Fibroblast of skin of abdomen (primary cell): ENCODE measurements around the gene EBPL.
A peak's percentile ranks its signal among the peaks of the same experiment; 100 is the strongest.
"Not testable (repeated sequence)": the region's sequence is repeated elsewhere in the genome, so short reads cannot be mapped to it uniquely, and the experiment has no call there.

Source experiments
- DNase-seq: peaks from one replicate; pipeline ENCODE4 v3.0.0-alpha.2; 2013

The EBPL gene

DNA sequence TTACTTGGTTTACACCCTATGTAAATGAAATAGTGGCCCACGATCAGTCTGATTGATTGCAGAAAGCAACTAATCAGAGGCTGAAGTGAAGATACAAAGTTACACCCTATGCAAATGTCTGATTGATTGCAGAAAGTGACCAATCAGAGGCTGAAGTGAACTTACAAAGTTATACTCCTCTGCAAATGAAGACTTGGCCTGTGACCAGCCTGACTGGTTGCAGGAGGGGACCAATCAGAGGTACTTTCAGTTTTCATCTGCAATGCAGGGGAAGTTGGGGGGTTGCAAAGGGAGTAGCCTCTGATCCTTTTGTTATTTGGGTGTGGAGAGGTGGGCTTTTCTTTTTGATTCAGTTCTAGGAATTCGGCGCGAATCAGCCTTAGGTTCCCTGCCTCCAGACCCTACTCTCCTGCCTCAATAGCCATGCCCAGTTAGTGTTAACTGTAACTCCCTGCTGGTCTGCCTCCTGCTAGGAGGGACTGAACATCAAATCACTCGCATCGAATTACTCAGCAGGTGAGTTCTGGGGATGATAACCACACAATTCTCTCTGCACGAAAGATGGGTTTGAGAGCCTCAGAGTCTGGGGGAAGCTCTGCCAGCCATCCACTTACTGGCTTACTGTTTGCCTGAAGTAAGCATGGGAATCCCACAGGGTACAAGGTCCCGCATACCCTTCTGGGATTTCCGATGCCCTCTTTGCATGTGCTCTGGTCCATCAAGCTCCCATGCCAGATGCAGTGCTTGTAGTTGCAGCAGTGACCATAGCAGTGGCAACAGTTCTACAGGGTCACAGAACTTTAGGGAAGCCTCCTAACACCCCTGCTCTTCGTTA, 55.5 kb downstream of the EBPL start:
- DNase-seq, result peak; percentile 67

DNA sequence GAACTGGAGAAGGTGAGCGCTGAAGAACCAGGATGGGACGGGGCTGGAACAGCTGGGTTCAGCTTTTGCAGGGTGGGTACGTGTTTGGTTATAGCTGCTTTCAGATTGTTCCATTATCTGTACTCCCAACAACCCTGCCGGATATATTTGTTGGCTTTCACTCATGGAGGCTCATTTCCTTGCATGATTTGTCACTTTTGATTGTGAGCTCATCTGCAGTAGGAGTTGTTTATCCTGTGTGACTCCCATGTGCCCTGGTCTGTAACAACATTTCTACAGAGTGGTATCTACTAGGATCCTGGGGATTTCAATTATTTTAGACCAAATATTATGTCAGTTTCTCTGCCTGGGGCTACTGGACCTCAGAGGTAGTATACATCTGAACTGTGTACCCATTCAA, 57.6 kb downstream of the EBPL start:
- DNase-seq, result no peak

DNA sequence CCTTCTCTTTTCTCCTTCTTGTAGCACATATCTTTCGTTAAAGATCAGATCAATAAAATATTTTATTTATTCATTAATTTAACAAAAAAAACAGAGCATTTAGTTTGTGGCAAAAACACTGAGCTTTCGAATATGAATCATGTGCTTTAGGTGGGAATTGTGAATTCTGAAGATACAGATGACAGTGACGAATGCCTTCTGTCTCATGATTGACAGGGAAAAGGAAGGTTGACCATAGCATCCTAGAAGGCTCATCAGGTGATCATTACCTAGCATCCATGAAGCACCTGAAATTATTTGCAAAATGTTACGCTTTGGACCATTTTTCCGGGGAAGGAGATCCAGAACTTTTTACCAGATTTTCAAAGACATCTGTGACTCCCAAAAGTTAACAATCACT, 59.1 kb downstream of the EBPL start:
- no peak for DNase-seq

DNA sequence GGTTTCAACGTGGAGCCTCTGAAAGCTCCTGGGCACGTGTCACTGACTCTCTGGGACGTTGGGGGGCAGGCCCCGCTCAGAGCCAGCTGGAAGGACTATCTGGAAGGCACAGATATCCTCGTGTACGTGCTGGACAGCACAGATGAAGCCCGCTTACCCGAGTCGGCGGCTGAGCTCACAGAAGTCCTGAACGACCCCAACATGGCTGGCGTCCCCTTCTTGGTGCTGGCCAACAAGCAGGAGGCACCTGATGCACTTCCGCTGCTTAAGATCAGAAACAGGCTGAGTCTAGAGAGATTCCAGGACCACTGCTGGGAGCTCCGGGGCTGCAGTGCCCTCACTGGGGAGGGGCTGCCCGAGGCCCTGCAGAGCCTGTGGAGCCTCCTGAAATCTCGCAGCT, 60.7 kb downstream of the EBPL start:
- no peak for DNase-seq

DNA sequence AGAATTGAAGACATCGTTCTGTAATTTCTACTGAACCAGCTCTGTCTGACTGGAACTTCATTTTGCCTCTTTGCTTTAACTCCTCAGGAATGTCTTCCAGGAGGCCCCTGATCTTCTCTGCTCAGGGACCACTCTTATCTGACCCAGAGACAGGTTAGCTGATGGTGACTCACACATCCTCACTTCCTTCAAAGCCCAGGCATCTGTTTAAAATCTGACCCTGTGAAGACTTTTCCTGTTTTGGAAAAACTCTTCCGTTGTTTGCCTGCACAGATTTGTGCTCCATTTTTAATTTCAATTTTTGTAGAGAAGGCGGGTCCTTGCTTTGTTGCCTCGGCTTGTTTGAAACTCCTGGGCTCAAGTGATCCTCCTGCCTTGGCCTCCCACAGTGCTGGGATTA, 61.3 kb downstream of the EBPL start:
- DNase-seq, result no peak

DNA sequence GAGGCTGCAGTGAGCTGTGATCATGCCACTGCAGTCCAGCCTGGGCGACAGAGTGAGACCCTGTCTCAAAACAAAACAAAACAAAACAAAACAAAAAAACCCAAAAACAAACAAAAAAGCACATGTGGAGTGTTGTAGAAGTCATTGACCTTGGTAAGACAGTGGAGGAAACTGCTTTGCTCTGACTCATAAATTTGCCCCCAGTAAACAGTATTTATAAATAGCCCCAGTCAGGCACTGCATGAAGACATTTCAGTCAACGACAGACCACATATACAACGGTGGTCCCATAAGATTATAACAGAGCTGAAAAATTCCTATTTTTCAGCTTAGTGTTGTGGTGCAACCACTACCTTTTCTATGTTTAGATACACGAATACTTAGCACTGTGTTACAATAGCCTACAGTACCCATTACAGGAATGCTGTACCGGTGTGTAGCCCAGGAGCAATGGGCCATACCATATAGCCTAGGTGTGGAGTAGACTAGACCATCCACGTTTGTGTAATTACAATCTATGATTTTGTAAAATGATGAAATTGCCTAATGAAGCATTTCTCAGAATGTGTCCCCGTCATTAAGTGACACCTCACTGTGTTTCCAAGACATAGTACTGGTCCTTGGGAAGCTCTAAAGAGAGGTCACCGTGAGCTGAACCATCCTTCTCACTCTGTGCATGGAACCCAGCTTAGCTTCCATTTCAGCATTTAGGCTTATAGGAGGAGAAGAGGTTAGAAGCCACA, 61.9 kb downstream of the EBPL start:
- no peak for DNase-seq

DNA sequence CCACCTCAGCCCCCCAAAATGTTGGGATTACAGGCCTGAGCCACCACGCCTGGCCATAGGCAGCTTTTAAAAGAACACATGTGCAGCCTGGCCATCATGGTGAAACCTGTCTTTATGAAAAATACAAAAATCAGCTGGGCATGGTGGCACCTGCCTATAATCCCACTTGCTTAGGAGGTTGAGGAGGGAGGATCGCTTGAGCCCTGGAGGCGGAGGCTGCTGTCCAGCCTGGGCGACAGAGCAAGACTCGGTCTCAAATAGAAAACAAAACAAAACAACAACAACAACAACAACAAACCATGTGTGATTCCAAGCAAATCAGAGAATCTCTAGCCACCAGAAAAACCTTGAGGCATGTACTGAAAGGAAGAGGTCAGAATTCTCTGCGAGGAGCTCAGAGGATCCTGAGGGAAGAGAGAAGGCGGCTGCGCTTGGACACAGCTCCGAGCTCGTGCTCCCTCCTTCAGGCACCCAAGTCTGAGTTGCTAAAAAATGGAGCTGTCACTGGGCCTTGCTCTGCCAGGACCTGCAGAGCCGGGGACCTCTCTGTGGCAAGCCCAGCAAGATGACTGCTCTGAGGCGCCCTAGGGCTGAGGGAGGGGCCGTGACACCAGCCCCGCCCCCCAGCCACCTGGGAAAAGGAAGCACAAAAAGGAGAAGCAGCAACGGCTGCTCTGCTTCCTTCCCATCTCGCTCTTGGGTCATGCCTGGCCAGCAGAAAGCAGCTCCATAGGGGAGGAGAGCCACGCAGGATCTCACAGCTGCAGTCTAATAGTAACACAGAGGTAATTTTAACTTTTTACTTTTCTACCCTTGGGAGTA, 63.2 kb downstream of the EBPL start, which contains the start of gene ARL11:
Gene ARL11, plus strand, starts transcription at position 677 of the 822 bp plus-strand sequence. CDS start 1,941 bp downstream, outside the sequence.
- no peak for DNase-seq

DNA sequence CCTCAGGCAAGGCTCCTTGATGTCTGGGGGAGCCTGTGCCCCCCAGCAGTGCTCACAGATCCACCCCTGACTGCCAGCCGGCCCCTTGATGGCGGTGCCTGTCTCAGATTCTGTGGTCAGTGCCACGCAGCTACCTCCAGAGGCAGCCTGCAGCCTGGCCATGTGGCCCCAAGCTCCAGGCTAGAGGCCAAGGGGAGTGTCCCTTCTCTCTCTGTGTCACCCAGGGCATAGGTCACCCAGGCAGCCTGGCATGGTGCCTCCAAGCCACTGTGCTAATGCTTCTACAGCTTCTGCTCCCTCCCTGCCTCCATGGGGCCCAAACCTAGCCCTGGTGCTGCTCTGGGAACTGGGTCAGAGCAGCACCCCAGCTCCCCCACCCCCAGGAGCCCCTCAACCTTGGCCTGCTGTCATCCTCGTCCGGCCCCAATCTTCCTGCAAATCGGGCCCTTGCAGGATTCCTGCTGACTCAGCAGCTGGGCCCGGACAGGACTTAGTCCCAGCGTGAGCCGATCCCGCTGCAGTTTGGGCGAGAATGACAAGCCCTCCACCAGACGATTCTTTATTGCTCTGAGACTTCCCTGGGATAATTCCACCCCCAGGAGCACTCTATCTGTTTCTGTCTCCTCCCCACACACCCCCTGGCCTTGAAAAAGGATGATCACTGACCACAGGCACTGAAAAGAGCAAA, 65.8 kb downstream of the EBPL start:
- no peak for DNase-seq

DNA sequence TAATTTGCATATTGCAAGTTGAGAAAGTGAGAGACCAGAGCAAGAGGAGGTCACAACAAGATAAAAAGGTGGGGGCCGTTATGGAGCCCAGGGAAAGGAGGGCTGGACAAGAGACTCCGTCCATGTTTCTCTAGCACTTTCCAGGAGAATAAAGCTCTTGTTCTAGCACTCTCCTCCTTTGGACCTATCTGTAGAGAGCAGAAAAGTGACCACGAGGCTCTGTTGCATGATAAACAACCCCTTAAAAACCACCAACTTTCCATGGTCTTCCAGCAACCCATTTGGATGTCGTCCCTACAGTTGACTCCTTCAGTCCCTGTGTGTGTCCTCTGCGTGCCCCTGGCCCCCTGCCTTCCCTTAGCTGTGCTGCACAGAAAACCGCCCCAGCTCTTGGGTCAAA, 67.1 kb downstream of the EBPL start:
- no peak for DNase-seq

DNA sequence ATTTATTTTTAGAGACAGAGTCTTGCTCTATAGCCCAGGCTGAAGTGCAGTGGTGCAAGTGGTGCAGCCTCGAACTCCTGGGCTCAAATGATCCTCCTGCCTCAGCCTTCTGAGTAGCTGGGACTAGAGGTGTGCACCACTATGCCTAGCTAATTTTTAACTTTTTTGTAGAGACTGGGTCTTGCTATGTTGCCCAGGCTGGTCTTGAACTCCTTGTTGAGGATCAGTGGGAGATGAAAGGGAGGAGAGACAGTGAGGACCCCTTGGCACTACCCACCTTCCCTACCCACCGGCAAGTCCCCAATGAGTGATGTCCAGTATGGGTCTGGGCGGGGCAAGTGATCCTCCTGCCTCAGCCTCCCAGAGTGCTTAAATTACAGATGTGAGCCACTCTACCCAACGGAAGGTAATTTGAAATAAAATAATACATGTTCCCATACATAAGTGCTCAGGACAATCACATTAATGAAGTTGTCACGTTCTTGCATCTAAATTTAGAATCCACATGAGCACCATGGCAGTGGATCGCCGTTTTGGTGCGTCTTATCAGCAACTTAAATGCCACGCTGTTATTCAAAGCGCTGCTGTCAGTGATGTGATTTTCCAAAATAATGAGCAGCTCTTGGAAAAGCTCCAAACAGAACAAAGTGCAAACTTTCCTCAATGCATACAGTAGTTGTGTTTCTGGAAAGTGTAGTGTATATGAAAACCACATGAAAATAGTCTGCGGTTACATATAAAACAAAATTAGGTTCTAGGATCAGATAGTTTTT, 68.9 kb downstream of the EBPL start:
- no peak for DNase-seq

DNA sequence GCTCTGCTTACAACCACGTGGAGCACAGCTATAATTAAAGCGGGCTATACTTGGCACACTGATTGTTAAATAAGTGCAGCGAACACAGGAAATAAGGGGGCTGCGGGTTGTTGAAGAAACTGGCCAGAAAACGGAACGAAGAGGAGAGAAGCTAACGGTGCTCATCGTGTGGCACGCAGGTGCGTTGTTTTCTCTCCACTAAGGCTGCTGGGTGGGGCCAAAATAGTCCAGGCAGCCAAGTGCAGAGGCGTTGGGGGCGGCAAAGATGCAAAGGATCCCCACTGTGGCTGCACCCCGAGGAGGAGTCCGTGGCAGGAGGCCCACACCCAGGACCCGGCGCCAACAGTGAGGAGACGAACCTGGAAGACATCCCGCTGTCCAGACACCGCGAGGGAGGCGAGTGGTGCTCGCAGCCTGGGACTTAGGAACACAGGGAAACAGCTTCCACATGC, 71.1 kb downstream of the EBPL start:
- DNase-seq, result no peak

DNA sequence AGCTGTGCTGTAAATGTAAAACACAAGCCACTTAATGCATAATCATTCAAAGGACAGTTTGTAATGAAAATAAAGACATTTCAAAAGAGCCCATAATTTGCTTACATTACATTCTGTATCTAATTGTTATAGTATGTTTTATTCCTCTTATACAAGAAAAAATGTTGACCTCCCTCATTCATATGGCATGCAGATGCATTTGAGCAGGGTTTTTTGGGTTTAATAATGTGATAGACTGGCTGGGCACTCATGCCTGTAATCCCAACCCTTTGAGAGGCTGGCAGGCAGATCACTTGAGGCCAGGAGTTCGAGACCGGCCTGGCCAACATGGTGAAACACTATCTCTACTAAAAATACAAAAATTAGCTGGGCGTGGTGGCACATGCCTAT, 74.6 kb downstream of the EBPL start:
- peak; percentile 40 for DNase-seq

DNA sequence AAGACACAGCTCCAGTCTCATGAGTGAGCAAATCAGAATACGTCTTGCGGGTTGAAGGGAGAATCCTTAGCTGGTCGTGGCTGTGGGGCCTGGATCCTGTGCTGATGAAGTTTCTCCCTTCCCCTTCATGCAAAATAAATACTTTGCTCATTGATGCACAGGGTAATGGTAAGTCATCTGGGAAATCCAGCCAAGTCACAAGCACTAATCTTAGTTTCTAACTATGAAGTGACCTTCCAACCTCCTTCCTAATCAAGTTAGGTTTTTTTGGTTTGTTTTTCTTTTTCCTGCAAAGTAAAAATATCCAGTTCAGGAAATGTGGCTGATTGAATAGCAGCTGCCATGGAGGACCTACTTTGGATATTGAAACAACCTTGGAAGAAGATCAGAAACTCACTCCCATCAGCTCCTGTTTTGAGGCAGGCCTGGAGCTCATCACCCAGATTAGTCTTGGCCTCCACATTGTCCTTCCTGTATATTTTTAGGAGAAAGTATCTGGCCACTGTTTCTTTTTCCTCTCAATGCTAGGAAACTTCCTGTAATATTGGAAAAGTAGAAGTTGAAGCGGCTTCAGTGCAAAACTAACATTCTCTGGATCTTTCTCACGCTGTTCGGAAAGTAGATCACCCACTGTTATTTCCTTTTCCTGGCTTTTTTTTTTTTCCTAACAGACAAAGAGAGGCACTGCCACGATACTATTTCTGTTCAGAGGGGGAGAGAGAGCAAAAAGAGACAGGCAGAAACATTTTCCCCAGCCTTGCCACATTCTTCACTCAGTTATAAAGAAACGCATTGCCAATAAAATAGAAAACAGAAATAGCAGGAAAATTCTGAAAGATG, 75.2 kb downstream of the EBPL start:
- peak; percentile 13 for DNase-seq

DNA sequence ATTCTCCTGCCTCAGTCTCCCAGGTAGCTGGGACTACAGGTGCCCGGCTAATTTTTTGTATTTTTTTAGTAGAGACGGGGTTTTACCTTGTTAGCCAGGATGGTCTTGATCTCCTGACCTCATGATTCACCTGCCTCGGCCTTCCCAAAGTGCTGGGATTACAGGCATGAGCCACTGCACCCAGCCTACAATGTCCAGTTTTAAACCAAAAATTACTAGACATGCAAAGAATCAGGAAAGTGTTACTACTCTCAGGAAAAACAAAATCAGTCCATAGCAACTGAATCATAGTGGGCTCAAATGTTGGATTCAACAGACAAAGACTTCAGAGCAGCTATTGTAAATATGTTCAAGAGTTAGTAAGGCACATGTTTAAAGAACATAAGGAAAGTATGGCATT, 79.2 kb downstream of the EBPL start:
- not testable (repeated sequence) for DNase-seq
